K562 treated with DMSO at 1 percent for 12 hours (cell line): Measurements from ENCODE around the gene UBE2B. TPM values are rescaled to one million over a fixed set of nuclear protein-coding genes. Genes with fewer than 3 reads are reported as not detected.

Experiments
- total RNA-seq: library from RNA; unstranded; fragments of 300-600 nt; gene quantifications from 2 replicates; pipeline ENCODE4 v1.2.3, GENCODE V29; 2022; ENCODE audit not compliant: insufficient read depth

UBE2B gene
- total RNA-seq: 52.4 and 66.7 TPM in 2 replicates

DNA sequence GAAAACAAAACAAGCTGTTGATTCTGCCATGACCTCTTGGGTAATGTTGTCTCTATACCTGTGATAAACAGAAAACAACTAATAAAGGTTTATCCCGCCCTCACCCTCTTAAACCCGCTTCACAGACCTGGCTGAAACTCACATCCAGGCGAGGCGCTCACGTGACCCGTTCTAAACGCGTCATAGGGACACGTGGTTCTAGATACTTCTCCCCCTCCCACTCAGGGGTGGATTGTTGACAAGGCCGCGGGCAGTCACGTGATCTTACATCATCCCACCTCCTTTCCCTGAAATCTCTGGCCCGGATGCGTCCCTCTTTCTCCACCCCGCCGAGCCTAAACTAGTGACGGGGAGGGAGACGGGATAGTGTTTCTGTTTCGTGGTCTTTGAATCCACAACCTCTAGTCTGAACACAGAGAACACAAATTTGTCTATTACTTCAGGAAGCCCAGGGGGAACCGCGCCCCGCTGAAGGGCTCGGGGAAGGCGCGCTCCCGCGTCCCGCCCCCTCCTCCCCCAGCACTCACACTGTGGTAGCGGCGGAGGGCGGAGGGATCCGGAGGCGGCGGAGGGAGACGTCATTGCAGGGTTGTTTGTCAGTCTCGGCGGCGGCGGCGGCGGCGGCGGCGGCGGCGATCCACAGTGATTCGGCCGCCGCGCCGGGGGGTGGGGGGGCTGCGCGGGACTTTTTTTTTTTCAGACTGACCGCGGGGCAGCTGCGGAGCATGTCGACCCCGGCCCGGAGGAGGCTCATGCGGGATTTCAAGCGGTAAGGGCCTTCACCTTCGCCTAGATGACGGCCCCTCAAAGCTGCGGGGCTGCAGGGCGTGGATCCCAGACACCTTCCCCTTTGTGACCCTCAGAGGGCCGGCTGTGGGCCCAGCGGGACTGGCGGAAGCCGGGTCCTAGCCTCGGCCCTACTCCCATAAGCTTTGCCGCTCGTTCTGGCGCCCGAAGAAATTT lies at the start of gene UBE2B:
Gene UBE2B, plus strand, starts transcription at position 699 of the 963 bp plus-strand sequence. Its CDS starts 27 bp downstream, at position 726.

DNA sequence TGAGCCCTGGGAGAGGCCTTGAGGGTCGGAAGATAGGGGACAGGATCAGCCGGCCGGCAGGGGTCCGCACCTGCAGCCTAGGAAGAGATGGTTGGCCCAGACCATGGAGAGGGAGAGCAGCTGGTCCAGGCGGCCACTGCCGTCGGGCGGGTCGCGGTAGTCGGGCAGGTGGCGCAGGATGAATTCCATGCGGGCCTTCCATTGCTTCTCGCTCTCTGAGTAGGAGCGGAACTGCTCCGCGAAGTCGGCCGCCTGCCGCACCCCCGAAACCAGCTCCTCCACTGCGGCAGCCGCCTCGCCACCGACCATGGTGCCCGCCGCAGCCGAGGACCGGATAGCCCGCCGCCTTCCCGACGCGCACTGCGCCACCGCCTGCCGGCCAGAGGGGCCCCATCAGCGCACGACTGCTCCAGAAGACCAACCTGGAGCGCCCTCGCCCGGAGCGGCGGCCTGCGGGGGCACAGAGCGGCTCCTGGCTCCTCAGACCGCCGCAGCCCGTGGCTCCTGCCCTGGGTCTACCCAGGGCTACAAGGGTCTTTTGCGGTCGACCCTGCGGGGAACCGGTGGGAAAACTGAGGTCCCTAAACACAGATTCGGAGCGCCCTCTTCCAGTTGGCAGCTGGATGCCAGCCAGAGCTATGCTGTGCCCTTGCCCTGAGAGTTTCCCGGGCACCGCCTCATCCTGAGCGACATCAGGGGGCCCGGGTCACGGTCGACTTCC lies 40.3 kb downstream of the UBE2B start, which contains the start of gene CDKN2AIPNL:
Gene CDKN2AIPNL, minus strand, starts transcription at position 336 of the 721 bp plus-strand sequence. Its CDS starts 27 bp downstream, at position 309.

Other genes with a start within 250 kb of the UBE2B start
- gene SKP1, start 194.6 kb upstream of the UBE2B start, total RNA-seq: 464 and 590 TPM in 2 replicates
- gene PPP2CA, start 145.5 kb upstream of the UBE2B start, total RNA-seq: 73.5 and 111 TPM in 2 replicates
- gene CDKL3, start 4.4 kb upstream of the UBE2B start, total RNA-seq: not detected in 2 replicates
- 49.0 and 51.9 TPM in 2 replicates for gene CDKN2AIPNL, start 40.3 kb downstream of the UBE2B start, total RNA-seq
- 9.9 and 18.7 TPM in 2 replicates for gene JADE2, start 154.1 kb downstream of the UBE2B start, total RNA-seq